Mesothelial cell of epicardium (in vitro differentiated cells): Measurements from ENCODE around the gene FXYD2. TPM values are rescaled to one million over a fixed set of nuclear protein-coding genes. Genes with fewer than 3 reads are reported as not detected.
"Not testable (repeated sequence)": the region's sequence is repeated elsewhere in the genome, so short reads cannot be mapped to it uniquely, and the experiment has no call there.

Source experiments
- DNase-seq, 2 experiments: peaks; one replicate each; pipeline ENCODE4 v3.0.0; 2021; ENCODE audit warnings: low spot score in 2 of 2; ENCODE audit not compliant: unreplicated experiment in 2 of 2
- H3K27ac Mint-ChIP-seq: 2 replicates; pipeline ENCODE4 v1.8.0; 2021; ENCODE audit warnings: mixed read lengths
- H3K27me3 Mint-ChIP-seq: 2 replicates; pipeline ENCODE4 v1.8.0; 2021; ENCODE audit warnings: low read depth, mixed read lengths
- H3K36me3 Mint-ChIP-seq: 2 replicates; pipeline ENCODE4 v1.8.0; 2021; ENCODE audit warnings: mixed read lengths
- H3K4me1 Mint-ChIP-seq: 2 replicates; pipeline ENCODE4 v1.8.0; 2021; ENCODE audit warnings: mixed read lengths
- H3K4me3 Mint-ChIP-seq: 2 replicates; pipeline ENCODE4 v1.8.0; 2021; ENCODE audit warnings: mild to moderate bottlenecking, moderate library complexity, mixed read lengths
- H3K9me3 Mint-ChIP-seq: 2 replicates; pipeline ENCODE4 v1.8.0; 2021; ENCODE audit warnings: mixed read lengths
- total RNA-seq: library from RNA; stranded (reverse); gene quantifications from 3 replicates; pipeline ENCODE4 v1.2.1, GENCODE V29; 2021
- TF ChIP-seq, protein P1 (sequence below): fragments of 200-600 bp; sonication (generic); IDR thresholded peaks from one replicate; pipeline ENCODE4 v1.5.0; 2021; ENCODE audit warnings: antibody characterized with exemption; ENCODE audit not compliant: unreplicated experiment

Gene FXYD2
- total RNA-seq, 1 donor from 2014 or later, result 6.3 TPM

DNA sequence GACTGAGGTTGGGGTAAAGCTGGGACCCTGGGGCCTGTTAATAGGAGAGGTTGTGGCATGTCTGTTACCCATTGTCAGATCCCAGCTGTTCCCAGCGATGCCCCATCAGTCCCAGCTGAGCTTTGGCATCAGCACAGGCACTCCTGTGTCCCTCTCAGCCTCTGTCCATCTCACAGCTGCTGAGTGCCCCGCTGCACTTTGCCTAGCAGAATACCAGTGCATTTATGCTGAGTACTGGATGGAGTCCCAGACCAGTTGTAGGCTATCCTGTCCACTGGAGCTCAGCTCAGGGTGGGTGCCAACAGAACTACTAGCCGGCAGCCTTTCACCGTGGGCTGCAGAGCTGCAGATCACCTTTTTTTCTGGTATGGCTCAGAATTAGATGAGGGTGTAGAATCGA, 42.0 kb upstream of the FXYD2 start:
- Mint-ChIP-seq H3K36me3 (peaks cover 13% of the 10 kb centered on the region), H3K27ac (no peak overlapping the region), H3K9me3 (no peaks in the 10 kb centered on the region), H3K4me1 (peaks cover 51% of the 10 kb centered on the region), H3K4me3 (no peak overlapping the region), H3K27me3 (no peaks in the 10 kb centered on the region)
- DNase-seq, result peak in 1 of 2 experiments; percentile 25
- TF ChIP-seq, protein P1, sequence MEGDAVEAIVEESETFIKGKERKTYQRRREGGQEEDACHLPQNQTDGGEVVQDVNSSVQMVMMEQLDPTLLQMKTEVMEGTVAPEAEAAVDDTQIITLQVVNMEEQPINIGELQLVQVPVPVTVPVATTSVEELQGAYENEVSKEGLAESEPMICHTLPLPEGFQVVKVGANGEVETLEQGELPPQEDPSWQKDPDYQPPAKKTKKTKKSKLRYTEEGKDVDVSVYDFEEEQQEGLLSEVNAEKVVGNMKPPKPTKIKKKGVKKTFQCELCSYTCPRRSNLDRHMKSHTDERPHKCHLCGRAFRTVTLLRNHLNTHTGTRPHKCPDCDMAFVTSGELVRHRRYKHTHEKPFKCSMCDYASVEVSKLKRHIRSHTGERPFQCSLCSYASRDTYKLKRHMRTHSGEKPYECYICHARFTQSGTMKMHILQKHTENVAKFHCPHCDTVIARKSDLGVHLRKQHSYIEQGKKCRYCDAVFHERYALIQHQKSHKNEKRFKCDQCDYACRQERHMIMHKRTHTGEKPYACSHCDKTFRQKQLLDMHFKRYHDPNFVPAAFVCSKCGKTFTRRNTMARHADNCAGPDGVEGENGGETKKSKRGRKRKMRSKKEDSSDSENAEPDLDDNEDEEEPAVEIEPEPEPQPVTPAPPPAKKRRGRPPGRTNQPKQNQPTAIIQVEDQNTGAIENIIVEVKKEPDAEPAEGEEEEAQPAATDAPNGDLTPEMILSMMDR, result no peak

DNA sequence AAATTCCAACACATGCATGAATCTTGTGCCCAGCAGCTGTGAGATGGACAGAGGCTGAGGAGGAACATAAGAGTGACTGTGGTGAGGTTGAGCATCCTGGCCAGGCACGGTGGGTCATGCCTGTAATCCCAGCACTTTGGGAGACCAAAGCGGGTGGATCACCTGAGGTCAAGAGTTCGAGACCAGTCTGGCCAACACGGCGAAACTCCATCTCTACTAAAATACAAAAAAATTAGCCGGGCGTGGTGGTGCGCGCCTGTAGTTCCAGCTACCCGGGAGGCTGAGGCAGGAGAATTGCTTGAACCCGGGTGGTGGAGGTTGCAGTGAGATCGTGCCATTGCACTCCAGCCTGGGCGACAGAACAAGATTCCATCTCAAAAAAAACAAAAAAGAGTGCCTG, 41.0 kb upstream of the FXYD2 start:
- H3K4me3 Mint-ChIP-seq, DNase-seq, H3K27me3 Mint-ChIP-seq, H3K9me3 Mint-ChIP-seq, H3K27ac Mint-ChIP-seq: not testable (repeated sequence)
- Mint-ChIP-seq H3K36me3 (peaks cover 13% of the 10 kb centered on the region), H3K4me1 (peaks cover 53% of the 10 kb centered on the region)

DNA sequence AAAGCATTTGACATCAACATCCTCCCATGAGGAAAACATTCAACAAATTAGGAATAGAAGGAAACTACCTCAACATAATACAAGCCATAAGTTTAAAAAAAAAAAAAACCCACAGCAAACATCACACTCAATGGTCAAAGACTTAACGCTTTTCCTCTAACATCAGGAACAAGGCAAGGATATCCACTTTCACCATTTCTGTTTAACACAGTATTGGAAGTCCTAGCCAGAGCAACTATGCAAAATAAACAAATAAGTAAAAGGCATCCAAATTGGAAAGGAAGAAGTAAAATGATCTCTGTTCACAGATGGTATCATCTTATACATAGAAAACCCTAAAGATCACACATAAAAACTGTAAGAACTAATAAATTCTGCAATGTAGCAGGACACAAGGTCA, 38.8 kb upstream of the FXYD2 start:
- Mint-ChIP-seq H3K27me3 (no peaks in the 10 kb centered on the region), H3K4me1 (peaks cover 37% of the 10 kb centered on the region), H3K27ac (no peak overlapping the region), H3K4me3 (no peak overlapping the region), H3K36me3 (peaks cover 13% of the 10 kb centered on the region), H3K9me3 (no peaks in the 10 kb centered on the region)
- no peak for DNase-seq
- TF ChIP-seq, protein P1, result no peak

DNA sequence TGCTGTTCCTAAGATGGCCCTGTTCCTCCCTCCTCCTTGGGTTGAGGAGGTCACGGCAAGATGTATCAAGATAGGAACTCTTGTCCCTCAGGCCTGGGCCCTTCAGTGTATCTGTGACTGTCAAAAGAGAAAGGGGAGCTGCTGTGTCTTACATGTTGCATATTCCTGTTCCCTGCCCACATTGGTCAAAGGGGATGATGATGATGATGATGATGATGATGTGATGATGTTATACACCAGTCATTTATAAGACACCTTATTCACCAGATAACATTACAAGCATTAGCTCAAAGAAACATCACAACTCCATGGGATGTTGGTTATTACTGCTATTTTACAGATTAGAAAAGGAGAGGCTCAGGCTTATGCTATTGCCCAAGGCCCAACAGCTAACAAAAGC, 38.2 kb upstream of the FXYD2 start:
- DNase-seq, result no peak
- peaks cover 37% of the 10 kb centered on the region for H3K4me1 Mint-ChIP-seq
- no peaks in the 10 kb centered on the region for H3K9me3 Mint-ChIP-seq
- H3K36me3 Mint-ChIP-seq, result peaks cover 11% of the 10 kb centered on the region
- peak overlapping the region; percentile 39 for H3K27ac Mint-ChIP-seq
- TF ChIP-seq, protein P1, result no peak
- no peaks in the 10 kb centered on the region for H3K27me3 Mint-ChIP-seq
- H3K4me3 Mint-ChIP-seq, result no peak overlapping the region

DNA sequence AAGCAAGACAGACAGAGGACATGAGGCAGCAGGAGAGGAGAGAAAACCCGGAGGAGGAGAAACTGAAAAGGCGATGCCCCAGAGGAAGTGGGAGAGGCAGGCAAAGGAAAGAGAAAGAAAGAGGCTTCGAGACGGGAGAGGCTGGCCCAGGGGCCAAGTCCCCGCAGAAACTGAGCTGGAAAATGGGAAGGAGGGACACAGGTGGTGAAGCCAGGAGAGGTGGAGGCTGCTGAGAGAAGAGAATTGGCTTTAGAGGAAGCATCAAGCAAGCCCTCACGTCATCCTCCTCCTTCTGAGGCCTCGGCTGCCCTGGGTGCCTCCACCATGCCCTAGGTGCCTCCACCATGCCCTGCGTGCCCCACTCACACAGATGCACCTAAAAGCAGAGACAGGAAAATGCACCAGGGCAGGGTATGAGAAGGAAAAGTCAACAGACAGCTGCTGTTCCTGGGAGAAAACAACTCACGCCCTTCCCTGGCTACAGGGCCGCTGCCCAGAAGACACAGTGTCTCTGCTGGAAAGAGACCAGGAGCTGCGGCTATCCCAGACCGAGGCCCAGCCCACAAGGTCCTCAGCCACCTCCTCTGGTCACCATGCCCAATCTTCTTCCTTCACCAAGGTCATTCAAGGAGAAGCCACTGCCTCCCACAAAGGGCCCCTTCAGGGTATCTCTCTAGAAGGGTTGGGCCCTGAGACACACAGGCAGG, 37.6 kb upstream of the FXYD2 start:
- Mint-ChIP-seq H3K9me3 (no peaks in the 10 kb centered on the region), H3K27ac (peak overlapping the region; percentile 85), H3K4me1 (peaks cover 36% of the 10 kb centered on the region), H3K27me3 (no peaks in the 10 kb centered on the region), H3K36me3 (peaks cover 10% of the 10 kb centered on the region), H3K4me3 (no peak overlapping the region)
- TF ChIP-seq, protein P1, result no peak
- DNase-seq, result peak in 1 of 2 experiments; percentile 27

DNA sequence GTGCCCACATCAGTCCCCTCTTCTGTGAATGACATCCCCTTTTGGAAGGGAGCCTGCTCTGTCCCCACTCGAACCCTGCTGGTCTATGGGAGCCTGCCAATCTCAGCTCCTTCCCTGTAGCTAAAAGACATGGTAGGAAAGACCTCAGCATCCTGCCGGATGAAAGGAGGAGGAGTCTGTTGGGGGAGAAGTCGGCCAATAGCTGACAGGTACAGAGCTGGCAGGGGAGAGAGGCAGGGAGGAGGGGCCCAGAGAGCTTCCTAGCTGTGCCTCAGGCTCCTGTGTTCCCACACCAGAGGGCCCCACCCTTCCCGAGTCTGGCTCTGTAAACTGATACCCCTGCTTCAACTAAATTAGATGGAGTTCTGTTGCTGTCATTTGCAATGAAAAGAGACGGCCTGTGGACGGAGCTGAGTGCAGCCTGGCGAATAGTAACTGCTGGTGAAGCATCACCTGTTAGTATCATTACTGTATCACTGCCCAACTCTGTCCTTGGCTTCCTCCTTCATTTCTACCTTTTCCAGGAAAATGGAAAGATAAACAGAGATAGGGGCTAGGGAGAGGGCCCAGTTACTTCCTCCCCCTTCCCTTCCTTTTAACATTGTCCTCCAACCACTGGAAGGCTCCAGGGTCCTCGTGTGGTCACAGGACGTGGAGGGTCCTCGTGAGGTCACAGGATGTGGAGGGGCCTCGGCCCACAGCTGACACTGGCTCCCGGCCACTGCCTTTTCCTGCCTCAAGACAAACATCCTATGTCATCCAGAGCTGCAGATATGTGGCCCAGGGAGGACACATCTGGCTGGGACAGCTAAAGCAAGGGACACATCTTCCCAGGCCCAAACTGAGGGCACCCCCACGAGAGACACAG, 36.8 kb upstream of the FXYD2 start:
- Mint-ChIP-seq H3K4me1 (peaks cover 41% of the 10 kb centered on the region), H3K27ac (peak overlapping the region; percentile 85), H3K4me3 (no peak overlapping the region), H3K36me3 (peaks cover 10% of the 10 kb centered on the region), H3K9me3 (no peaks in the 10 kb centered on the region), H3K27me3 (no peaks in the 10 kb centered on the region)
- peak in 1 of 2 experiments; percentile 59 for DNase-seq
- TF ChIP-seq, protein P1, result no peak
